Measurements from ENCODE around the gene GALNT13. TPM values are rescaled to one million over a fixed set of nuclear protein-coding genes. Genes with fewer than 3 reads are reported as not detected.

Gene GALNT13
- total and polyA plus RNA-seq, 3 experiments from 2014 or later, result not detected

DNA sequence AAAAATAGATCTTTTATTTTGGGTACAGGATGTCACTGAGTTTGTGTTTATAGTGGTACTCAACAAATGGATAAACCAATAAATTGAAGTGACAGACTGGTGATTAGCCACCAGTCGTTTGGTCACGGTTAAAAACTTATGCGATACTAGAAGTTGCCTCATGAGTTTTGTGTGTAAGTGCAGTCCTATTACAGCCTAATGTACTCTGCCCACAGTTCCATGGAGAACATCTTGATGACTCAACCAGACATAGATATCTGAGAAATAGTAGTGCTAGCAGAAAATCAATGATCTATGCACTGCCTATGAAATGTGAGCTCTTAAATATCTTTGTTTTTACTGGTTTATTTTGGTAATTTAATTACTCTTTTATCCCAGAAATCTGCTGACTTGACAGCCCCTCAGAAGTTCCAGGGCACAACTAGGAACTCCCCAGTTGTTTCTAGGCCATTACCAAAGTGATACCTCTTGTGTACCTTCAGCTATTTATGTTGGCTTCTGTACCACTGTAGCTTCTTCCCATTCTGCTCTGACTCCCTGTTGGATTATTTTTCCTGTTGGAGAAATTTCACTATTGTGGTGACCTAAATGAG, 617.6 kb downstream of the GALNT13 start:
- no peak overlapping the region for H3K27ac Mint-ChIP-seq
- H3K4me3 Mint-ChIP-seq, result no peak overlapping the region
- Histone ChIP-seq H3K36me3 (ENCODE audit: insufficient read depth, low read length) (no peaks in the 10 kb centered on the region), H3K4me3 (ENCODE audit: low read length) (no peak overlapping the region), H3K4me1 (ENCODE audit: insufficient read depth, low read length) (no peaks in the 10 kb centered on the region), H3K27ac (ENCODE audit: low read depth, low read length) (no peak overlapping the region), H3K9me3 (ENCODE audit: low read length) (no peaks in the 10 kb centered on the region), H3K27me3 (ENCODE audit: insufficient read depth, low read length, poor library complexity, severe bottlenecking) (no peaks in the 10 kb centered on the region)
- no peaks in the 10 kb centered on the region for H3K36me3 Mint-ChIP-seq
- CTCF ChIA-PET, result no interaction called here
- no peaks in the 10 kb centered on the region for H3K4me1 Mint-ChIP-seq
- peaks cover 3 to 7% (median 4%) of the 10 kb centered on the region in 5 donors for H3K9me3 Mint-ChIP-seq
- H3K27me3 Mint-ChIP-seq, result peaks cover 0 to 1% of the 10 kb centered on the region in 2 donors
- DNase-seq, result no peak
- POLR2A ChIA-PET, result no interaction called here

- Mint-ChIP-seq H3K27ac (no peak overlapping the region), H3K4me1 (no peaks in the 10 kb centered on the region), H3K4me3 (no peak overlapping the region), H3K36me3 (no peaks in the 10 kb centered on the region), H3K27me3 (peaks cover 0 to 1% of the 10 kb centered on the region in 2 donors), H3K9me3 (peaks cover 4 to 9% (median 5%) of the 10 kb centered on the region in 5 donors)
- H3K27ac ChIP-seq (ENCODE audit: low read depth, low read length), result no peak overlapping the region
- no peaks in the 10 kb centered on the region for H3K36me3 ChIP-seq (ENCODE audit: insufficient read depth, low read length)
- H3K9me3 ChIP-seq (ENCODE audit: low read length), result no peaks in the 10 kb centered on the region
- no peak for DNase-seq
- H3K27me3 ChIP-seq (ENCODE audit: insufficient read depth, low read length, poor library complexity, severe bottlenecking), result no peaks in the 10 kb centered on the region
- POLR2A ChIA-PET, result no interaction called here
- CTCF ChIA-PET, result no interaction called here
- H3K4me3 ChIP-seq (ENCODE audit: low read length), result no peak overlapping the region
- H3K4me1 ChIP-seq (ENCODE audit: insufficient read depth, low read length), result no peaks in the 10 kb centered on the region
Measured at GRCh38 chr2:154490530-154490929, 618.8 kb downstream of the GALNT13 start.

DNA sequence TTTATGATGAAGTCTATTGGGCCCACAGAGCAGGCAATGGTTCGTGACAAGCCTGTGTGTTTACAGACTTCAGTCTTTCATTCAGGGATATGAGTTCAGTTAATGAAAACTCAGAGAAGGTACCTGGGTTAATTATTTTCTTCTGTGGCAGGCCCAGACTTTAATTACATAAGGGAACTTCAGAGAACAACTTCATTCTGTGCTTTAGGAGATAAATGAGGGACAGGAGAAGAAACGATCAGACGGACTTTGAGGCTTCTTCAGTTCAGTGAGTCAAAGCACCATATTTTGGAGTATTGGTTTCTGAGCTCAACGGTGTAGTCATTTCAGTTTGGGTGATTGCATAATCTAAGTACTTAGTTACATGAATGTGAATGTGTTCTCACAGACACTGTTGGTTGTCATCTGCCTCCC, 623.7 kb downstream of the GALNT13 start:
- DNase-seq, result no peak
- Histone ChIP-seq H3K4me3 (ENCODE audit: low read length) (no peak overlapping the region), H3K9me3 (ENCODE audit: low read length) (no peaks in the 10 kb centered on the region), H3K27ac (ENCODE audit: low read depth, low read length) (no peak overlapping the region), H3K27me3 (ENCODE audit: insufficient read depth, low read length, poor library complexity, severe bottlenecking) (no peaks in the 10 kb centered on the region), H3K4me1 (ENCODE audit: insufficient read depth, low read length) (no peaks in the 10 kb centered on the region), H3K36me3 (ENCODE audit: insufficient read depth, low read length) (no peaks in the 10 kb centered on the region)
- H3K4me3 Mint-ChIP-seq, result no peak overlapping the region
- H3K36me3 Mint-ChIP-seq, result no peaks in the 10 kb centered on the region
- ChIA-PET CTCF (no interaction called here), POLR2A (no interaction called here)
- peaks cover 2 to 16% (median 7%) of the 10 kb centered on the region in 5 donors for H3K9me3 Mint-ChIP-seq
- no peaks in the 10 kb centered on the region for H3K4me1 Mint-ChIP-seq
- H3K27ac Mint-ChIP-seq, result no peak overlapping the region
- peaks cover 0 to 1% of the 10 kb centered on the region in 2 donors for H3K27me3 Mint-ChIP-seq

DNA sequence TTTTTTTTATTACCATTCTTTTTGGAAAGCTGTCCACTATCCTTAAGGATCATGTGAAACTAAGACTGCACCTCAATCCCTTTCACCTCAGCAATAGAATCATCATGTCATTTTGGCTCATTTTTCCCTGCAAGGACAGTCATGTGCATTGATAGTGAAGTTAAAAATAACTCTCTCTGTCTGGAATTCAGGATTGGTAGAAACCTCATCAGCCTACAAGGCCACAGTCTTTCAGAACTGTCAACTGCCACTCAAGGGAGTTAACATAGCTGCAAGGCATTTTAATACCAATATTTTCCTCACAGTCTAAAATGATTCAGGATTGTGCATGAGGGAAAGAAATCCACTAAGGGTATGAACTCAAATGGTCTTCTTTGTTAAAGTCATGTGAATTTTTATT, 625.3 kb downstream of the GALNT13 start:
- no peak for DNase-seq
- Mint-ChIP-seq H3K27me3 (no peaks in the 10 kb centered on the region), H3K4me1 (no peaks in the 10 kb centered on the region), H3K36me3 (no peaks in the 10 kb centered on the region), H3K9me3 (peaks cover 2 to 16% (median 7%) of the 10 kb centered on the region in 5 donors), H3K27ac (no peak overlapping the region), H3K4me3 (no peak overlapping the region)
- H3K4me1 ChIP-seq (ENCODE audit: insufficient read depth, low read length), result no peaks in the 10 kb centered on the region
- no peaks in the 10 kb centered on the region for H3K36me3 ChIP-seq (ENCODE audit: insufficient read depth, low read length)
- H3K27ac ChIP-seq (ENCODE audit: low read depth, low read length), result no peak overlapping the region
- H3K27me3 ChIP-seq (ENCODE audit: insufficient read depth, low read length, poor library complexity, severe bottlenecking), result no peaks in the 10 kb centered on the region
- H3K9me3 ChIP-seq (ENCODE audit: low read length), result no peaks in the 10 kb centered on the region
- ChIA-PET CTCF (no interaction called here), POLR2A (no interaction called here)
- H3K4me3 ChIP-seq (ENCODE audit: low read length), result no peak overlapping the region
